Urothelium cell line (cell line): ENCODE results near the gene ABI2.

Experiments used
- DNase-seq: peaks from one replicate; pipeline ENCODE4 v3.0.0; 2011; ENCODE audit warnings: low spot score, mixed read lengths
- FAIRE-seq: peaks from 2 replicates; lab custom pipeline; 2011; peaks lifted over from hg19 to GRCh38; lab: Jason Lieb, UNC

The ABI2 gene

DNA sequence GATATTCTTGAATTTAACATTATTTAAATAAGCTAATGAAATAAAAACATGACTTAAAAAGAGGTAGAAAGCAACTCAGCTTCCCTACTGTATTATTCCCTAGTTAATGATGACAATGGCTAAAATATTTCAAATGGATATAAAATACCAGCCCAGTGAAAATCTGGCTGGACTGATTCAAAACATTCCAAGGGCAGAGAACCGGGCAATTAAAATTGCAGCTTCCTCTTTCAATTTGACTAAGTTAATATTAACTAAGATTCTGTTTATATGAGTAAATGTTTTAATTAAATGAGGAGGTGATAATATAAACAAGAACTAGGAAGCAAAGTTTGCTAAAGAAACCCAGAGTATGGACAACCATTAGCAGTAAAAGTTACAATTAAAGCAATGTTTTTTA is 141.4 kb downstream of the ABI2 start:
- DNase-seq: no peak
- FAIRE-seq: no peak

DNA sequence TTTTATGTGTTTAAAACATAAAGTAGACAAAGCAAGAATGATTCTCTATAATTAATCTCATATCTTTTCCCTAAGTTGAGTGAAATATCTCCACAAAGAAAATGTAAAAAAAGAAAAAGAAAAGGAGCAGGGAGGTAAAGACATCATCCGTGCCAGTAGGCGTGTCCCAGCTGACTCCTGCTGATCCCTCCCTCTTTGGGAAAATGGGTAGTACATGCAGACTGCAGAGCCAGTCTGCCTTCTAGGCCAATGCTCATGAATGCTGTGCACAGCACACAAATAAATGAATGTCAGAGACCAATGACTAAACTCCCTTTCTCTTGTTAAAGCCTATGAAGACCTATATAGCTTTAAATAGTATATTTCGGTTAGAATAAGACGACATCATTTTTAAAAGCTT is 142.2 kb downstream of the ABI2 start:
- no peak for FAIRE-seq
- DNase-seq: no peak

DNA sequence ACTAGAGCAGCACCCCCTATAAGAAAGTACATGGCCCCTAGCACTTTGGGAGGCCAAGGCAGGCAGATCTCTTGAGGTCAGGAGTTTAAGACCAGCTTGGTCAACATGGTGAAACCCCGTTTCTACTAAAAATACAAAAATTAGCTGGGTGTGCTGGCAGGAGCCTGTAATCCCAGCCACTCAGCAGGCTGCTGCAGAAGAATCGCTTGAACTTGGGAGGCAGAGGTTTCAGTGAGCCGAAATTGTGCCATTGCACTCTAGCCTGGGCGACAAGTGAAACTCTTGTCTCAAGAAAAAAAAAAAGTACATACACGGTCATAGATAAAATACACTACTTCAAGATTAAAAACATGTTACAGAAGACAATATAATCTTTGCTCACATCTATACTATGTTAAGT is 143.1 kb downstream of the ABI2 start:
- FAIRE-seq (no peak), DNase-seq (no peak)

DNA sequence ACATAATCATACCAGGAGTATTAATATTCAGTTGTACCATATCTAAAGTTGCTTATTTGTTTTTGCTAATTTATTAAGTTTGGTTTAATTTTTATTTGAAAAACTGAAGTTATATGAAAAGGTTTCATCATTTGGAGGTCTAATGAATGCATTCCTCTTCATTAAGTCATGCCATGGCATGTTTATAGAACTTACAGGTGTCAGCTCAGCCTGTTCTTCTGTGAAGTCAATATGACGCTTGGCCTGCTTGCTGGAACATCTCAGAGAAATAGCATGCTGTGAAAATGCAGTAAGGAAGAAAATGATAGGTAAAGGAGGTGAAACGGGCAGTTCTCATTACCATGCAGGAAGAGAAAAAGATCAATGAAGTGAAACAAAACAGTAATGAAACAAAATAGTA is 148.7 kb downstream of the ABI2 start:
- DNase-seq (no peak), FAIRE-seq (no peak)

DNA sequence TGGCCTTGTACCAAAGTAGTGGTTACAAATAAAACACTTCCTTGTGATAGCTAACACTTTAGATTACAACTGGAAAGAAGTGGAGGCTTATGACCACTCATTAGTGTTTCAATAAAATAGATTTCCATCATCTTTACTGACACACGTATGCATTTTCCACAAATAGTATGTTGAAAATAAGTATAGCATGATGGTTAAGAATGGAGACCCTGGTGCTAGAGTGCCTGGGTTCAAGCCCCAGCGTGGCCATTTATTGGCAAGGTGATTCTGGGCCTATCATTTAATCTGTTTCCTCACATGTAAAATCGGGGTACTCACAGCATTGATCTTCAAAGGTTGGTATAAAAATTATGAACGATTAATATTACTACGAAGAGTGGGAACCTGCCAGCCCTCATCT is 152.4 kb downstream of the ABI2 start:
- FAIRE-seq: no peak

DNA sequence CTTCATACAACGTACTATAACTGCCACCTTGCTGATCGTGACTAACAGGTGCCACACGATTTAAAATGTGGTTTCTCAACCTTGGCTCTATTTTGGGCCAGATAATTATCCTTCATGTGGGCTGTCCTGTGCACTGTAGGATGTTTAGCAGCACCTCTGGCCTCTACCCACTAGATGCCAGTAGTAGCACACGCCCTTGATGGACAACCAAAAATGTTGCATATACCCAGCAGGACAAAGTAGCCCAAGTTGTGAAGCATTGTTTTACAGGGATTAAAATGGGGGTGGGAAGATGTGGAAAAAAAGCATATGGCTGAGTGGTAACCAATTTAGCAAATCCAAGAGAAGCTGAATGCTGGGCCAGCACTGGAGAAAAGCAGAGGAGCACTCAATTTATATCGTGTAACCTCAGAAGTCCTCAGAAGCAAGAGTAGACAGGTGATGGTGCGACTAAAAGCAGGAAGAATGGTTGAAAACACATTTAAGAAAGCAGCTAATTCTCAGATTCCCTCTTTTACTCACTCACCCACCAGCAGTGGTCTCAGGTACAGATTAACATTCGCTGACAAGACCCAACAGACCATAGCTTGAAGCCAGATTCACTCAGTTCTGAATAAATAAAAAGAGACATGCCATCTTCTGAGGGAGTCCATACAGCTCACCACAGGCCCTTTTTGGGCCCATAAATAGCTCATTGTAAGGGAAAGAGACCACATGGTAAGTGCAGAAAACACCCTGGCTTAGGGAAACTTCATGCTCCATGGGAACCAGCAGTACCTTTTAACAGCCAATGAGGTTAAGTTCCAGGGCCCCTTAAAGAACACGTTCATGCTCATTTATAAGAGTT is 156.3 kb downstream of the ABI2 start:
- FAIRE-seq (no peak), DNase-seq (no peak)

More for the DNA sequence above, 152.4 kb downstream of the ABI2 start:
- no peak for DNase-seq

DNA sequence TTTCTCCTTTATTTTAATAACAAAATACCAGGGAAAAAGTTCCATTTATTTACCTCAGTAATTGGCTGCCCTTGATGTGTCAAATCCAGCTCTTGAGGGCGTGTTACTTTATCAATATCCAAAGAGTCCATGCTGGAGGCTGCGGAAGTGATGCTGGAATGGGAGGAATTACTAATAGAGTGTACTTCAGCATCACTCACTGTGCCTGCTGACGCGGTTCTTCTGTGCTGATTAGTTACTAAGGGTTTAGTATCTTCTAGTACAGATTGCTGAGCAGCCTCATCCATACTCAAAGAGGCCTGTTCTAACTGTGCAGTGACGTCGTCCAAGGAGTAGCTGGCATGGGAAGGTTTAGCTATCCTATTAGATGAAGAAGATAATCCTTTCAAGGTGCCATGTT is 161.3 kb downstream of the ABI2 start:
- FAIRE-seq: no peak

DNA sequence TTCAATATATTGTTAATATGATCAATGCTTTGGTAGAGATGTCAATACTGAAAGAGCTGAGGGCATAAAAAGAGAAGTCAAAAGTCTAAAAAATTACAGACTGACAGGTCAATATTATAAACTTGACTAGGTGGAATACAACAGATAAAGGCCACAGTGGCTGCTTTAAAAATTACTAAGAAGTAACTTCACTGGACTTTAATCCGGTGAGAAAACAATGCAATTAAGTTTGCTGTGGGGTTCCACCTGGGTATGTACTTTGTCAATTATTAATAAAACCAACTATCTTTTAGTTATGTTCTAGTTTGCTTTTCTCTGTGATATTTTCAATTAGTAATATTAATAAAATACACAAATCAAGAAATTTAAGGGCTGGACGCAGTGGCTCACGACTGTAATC is 162.2 kb downstream of the ABI2 start:
- FAIRE-seq (no peak), DNase-seq (no peak)

More for the DNA sequence above, 161.3 kb downstream of the ABI2 start:
- DNase-seq: no peak

DNA sequence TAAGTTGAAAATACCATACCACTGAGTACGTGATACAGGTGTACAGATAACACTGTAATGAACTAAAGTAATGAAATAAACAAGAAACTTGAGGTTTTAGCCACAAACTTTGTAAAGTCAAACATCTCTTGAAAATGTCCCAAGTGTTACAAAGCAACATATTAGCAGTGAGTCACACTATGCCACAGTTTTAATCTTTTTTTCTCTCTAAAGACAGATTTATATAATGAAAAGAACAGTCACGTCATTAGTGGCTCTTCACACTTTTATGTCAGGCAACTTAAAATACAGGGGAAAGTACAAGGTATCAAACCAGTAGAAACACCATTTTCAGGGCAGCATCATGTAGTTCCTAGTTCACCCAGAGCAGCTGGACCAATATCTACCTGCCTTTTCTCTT is 164.8 kb downstream of the ABI2 start:
- DNase-seq (no peak), FAIRE-seq (no peak)
